NCI-H526 treated with DMSO at 0.1 percent for 48 hours (cell line): ENCODE results near the gene NKAIN2.
"Not testable (repeated sequence)": the region's sequence is repeated elsewhere in the genome, so short reads cannot be mapped to it uniquely, and the experiment has no call there.

ENCODE experiments used
- DNase-seq: peaks from one replicate; lab custom pipeline; 2025; lab: John Stamatoyannopoulos, UW

The NKAIN2 gene

GRCh38 chr6:124433387-124434160, 629.9 kb downstream of the NKAIN2 start:
- no peak for DNase-seq

GRCh38 chr6:124434421-124434820, 630.8 kb downstream of the NKAIN2 start:
- no peak for DNase-seq

- no peak for DNase-seq
Measured at GRCh38 chr6:124436803-124437202, 633.1 kb downstream of the NKAIN2 start.

- DNase-seq, result no peak
Measured at GRCh38 chr6:124438546-124439065, 634.9 kb downstream of the NKAIN2 start.

GRCh38 chr6:124441450-124441849, 637.8 kb downstream of the NKAIN2 start:
- no peak for DNase-seq

DNA sequence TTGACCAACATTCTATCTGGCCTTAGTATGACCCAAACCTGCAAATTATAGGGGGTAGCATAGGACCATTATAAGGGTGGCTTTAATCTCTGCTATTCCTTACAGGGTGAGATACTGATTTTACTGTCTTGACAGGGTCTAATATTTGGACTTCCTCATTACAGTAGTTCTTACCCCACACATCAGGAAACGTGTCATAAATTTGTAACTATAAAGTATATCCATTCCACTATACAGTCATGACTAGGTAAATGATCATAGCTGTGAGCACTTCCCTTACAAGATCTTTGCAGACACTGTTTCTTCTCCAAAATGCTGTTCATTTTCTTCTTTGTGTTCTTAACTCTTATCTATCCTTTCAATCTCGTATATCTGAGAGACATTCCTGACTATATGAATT, 639.9 kb downstream of the NKAIN2 start:
- DNase-seq, result no peak

DNA sequence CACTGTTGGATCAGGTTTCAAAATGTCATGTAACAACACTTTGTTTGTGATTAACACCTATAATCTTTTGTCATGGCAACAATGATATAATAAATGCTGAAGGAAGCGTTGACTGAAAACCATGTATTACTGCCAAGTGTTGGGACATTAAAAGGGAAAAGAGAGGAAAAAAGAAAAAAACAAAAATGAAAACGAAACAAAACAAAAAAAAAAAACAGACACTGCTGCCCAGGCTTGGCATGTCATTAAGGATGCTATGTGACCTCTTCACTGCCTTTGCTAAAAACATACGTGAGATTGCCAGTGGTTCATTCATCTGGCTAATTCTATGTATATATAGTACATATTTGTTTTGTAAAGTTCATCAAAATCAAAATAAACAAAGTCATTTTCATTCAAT, 641.9 kb downstream of the NKAIN2 start:
- DNase-seq, result no peak

- DNase-seq, result no peak
Measured at GRCh38 chr6:124446961-124447360, 643.3 kb downstream of the NKAIN2 start.

DNA sequence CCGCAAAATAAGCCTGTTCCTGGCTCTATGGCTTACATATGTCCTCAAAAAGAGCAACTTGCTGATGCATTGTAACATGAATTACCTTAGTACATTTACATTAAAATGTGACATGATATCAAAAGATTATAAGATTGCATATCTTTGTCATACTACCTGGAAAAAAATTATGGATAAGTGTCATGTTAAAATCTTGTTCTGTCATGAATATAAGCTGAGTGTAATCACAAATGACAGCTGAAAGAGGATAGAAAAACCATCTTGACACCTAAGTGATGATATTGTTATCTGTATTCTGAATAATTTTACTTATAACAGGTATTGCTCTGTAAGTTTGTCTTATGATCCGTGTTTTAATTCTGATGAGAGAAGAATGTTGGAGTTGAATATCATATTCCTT, 655.6 kb downstream of the NKAIN2 start:
- no peak for DNase-seq

GRCh38 chr6:124462750-124463149, 659.1 kb downstream of the NKAIN2 start:
- no peak for DNase-seq

GRCh38 chr6:124463271-124463670, 659.6 kb downstream of the NKAIN2 start:
- DNase-seq, result no peak

- DNase-seq, result not testable (repeated sequence)
Measured at GRCh38 chr6:124464600-124464999, 660.9 kb downstream of the NKAIN2 start.

GRCh38 chr6:124466949-124467348, 663.3 kb downstream of the NKAIN2 start:
- DNase-seq, result no peak

GRCh38 chr6:124467366-124467765, 663.7 kb downstream of the NKAIN2 start:
- no peak for DNase-seq

DNA sequence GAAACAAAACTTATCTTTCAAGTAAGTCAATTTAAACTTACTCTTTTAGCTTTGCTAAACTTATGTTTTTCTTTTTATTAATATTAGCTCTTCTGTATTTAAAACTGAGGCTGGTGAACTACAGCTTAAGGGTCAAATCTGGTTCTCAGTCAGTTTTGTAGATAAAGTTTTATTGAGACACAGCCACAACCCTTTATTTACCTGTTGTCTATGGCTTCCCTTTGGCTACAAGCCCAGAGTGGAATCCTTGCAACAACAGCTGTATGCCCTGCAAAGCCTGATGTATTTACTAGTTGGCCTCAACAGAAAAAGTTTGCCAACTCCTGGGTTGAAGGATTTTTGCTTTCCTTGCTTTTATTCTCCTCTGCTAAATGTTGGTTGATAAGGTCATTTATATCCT, 667.1 kb downstream of the NKAIN2 start:
- DNase-seq, result no peak

DNA sequence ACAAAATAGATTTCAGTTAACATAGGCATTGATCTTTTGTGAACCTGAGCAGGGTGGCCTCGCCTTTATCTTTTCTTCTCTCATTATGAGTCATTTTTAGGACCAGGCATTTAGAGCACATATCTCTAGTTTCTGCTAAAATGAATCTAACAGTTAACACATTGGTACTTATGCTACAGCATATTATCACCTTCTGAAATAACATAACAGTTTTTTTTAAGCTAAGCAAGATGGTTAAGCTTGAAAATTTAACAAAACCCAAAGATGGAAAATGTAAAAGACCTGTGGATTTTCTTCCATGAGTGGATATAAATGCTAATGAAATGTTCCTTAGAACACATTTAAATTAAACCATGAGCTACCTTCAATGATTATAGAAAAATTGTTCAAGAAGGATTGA, 671.5 kb downstream of the NKAIN2 start:
- DNase-seq, result no peak

DNA sequence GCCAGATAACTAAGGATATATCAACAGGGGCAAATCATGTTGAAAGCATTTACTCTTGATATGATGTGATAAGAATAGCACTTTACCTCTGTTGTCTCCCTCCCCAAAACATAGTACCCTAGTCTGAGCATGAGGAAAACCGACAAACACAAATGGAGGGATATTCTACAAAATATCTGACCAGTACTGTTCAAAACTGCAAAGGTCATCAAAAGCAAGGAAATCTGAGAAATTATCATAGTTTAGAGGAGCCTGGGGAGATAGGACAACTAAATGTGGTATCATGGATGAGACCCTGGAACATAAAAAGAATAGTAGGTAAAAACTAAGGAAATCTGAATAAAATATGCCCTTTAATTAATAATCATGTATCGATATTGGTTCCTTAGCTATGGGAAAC, 675.2 kb downstream of the NKAIN2 start:
- no peak for DNase-seq

- no peak for DNase-seq
Measured at GRCh38 chr6:124479991-124480430, 676.3 kb downstream of the NKAIN2 start.

DNA sequence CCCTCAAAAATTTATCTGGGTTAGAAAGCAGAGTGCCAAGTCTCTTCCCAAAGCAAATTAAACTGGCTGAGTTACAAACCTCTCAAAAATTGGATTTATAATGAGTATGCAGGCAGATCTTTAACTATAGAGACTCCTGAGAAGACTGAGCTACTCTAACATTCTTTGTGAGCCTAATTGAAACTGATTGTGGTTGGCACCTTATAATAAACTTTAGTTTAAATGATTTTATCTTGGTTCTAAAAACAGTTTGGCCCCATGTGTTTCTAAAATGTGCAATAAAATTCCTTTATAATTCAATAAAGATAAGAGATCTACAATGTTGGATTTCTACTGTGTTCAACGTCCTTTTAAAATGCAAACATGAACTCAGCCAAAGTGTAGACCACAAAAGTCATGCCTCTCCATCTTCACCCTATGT, 678.4 kb downstream of the NKAIN2 start:
- no peak for DNase-seq

DNA sequence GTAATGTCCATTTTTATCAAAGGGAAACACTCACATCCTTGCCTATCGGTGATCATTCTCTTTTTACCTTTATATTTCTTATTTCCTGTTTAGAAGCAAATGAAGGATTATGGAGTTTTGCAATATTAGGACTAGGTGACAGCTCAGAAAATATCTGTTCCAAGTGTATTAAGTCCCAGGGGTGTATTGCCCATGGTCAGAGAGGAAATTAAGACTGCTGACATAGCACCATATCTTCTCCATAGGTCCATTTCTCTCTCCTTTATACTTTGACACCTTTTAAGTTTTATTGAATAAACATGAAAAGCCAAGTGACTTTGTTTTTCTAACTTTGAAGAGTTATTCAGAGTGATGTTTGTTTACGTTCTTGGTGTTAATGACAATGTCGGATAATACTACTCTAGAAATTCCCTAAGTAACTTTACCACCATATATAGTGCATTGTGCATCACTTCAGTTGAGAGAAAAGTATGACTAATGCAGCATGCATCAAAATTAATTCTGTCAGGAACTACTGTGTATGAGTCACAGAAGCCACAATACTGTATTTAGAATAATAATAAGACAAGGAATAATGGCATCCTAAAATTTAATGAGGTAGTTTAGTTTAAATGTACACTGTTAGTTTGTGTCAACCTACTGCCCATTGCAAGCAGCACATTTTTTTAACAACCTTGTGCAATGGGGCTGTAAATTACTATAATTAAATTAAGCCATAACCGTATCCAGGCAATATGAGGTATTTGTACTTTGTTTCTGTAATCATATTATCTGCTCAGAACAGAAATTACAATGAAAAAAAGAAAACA, 684.2 kb downstream of the NKAIN2 start:
- no peak for DNase-seq

- DNase-seq, result no peak
Measured at GRCh38 chr6:124490122-124490521, 686.5 kb downstream of the NKAIN2 start.

DNA sequence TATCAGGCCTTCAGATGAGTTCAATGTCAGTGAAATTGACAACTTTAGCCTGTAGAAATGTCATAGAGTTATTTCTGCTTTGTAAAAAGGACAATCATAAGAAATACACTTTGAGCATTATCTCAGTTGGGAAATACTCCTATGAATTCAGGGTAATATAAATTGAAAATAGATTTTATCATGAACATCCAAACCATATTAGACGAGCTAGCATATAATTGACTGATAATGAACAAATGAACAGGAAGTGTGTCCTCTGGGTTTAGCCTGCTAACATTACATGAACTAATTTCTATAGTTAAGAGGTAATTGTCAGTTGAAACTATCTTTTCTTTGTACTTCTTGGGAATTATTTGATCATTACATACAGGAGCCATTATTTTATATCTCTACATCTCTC, 689.6 kb downstream of the NKAIN2 start:
- DNase-seq, result no peak
